OCI-LY3 (cell line): ENCODE results near the gene KRT32.

Source experiments
- CTCF ChIP-seq: fragments of 200-600, 300-600 bp; sonication (generic); IDR thresholded peaks from 2 replicates; pipeline ENCODE4 v1.5.1; 2014; ENCODE audit warnings: antibody characterized with exemption, low read length, low read depth
- EZH2phosphoT487 ChIP-seq: fragments of 200-600 bp; shearing (Covaris generic); IDR thresholded peaks from 2 replicates; pipeline ENCODE4 v1.6.1; 2018; ENCODE audit warnings: antibody characterized with exemption, mixed run types, low read depth

DNA sequence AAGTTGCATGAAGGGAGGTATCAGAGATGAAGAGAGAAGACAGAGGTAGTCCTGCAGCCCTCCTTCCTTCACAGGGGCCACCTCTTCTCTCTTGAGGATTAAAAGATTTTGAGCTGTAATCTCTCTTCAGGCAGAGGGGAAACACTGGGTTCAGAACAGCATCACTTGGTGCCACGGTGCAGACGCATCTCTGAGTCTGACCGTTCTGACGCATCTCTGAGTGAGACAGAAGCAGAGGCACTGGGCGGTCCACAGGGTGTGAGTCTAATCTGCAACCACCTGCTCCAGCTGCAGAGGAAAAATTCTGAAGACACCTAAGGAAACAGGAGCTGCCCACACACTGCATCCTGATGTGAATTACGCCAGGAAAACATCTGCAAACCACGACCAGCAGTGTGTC is 37.5 kb downstream of the KRT32 start:
- TF ChIP-seq CTCF (no peak), EZH2phosphoT487 (no peak)
